Activated B cell treated with CpG ODN at 0.5 μM for 24 hours (primary cell): Measurements from ENCODE around the gene OR11A1. TPM values are rescaled to one million over a fixed set of nuclear protein-coding genes. Genes with fewer than 3 reads are reported as not detected.

Experiments
- ATAC-seq: fragments of 200-7000 bp; cut with Tn5 transposase; one replicate; pipeline ENCODE4 v1.10.0; 2021; ENCODE audit warnings: low read depth, mild to moderate bottlenecking, moderate library complexity
- CTCF ChIA-PET: fragments of 350-600 bp; sonication (Branson Sonifier 250); formaldehyde crosslinking; loops from one replicate; lab custom pipeline; 2021; ENCODE audit warnings: antibody characterized with exemption; lab: Charles Lee
- POLR2A ChIA-PET: fragments of 350-600 bp; sonication (Branson Sonifier 250); formaldehyde crosslinking; loops from one replicate; lab custom pipeline; 2021; ENCODE audit warnings: antibody characterized with exemption; lab: Charles Lee
- DNase-seq: peaks from one replicate; pipeline ENCODE4 v3.0.0; 2022
- H3K27ac Mint-ChIP-seq: one replicate; pipeline ENCODE4 v1.8.0; 2020; ENCODE audit warnings: mixed read lengths
- H3K27me3 Mint-ChIP-seq: one replicate; pipeline ENCODE4 v1.8.0; 2021; ENCODE audit warnings: mixed read lengths
- H3K36me3 Mint-ChIP-seq: one replicate; pipeline ENCODE4 v1.8.0; 2021; ENCODE audit warnings: low read depth, mixed read lengths
- H3K4me1 Mint-ChIP-seq: one replicate; pipeline ENCODE4 v1.8.0; 2021; ENCODE audit warnings: mixed read lengths
- H3K4me3 Mint-ChIP-seq: one replicate; pipeline ENCODE4 v1.8.0; 2020; ENCODE audit warnings: mild to moderate bottlenecking, mixed read lengths
- H3K9me3 Mint-ChIP-seq: one replicate; pipeline ENCODE4 v1.8.0; 2020; ENCODE audit warnings: mixed read lengths
- intact Hi-C: fragments of 100-400 bp; cut with micrococcal nuclease; formaldehyde crosslinking; loops from one replicate; pipeline ENCODE4 v1.15.1; 2024
- total RNA-seq: library from RNA; stranded (reverse); gene quantifications from 2 replicates; pipeline ENCODE4 v1.2.3, GENCODE V29; 2022
- TF ChIP-seq, protein P1 (sequence below): fragments of 200-600 bp; IDR thresholded peaks from one replicate; pipeline ENCODE4 v1.8.0; 2022; ENCODE audit warnings: antibody characterized with exemption, mild to moderate bottlenecking

The OR11A1 gene
- total RNA-seq, 1 donor from 2014 or later, result not detected

DNA sequence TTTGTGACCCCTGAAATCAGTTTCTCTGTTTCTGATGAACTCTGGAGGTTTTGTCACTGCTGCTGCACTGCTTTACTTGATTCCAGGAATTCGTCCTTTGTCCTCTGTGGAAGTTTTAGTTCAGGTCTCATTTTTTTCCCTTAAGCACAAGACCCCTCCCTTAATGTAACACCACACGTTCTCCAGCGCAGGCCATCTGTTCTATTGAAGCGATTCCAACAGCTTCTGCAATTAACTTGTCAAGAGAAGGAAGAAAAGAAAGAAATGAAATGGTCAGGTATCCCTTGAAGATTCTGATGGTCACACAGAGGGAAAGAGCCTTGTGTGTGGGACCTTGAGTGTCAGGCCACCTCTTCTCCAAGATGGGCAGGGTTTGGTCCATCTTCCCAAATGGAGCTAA is 38.7 kb upstream of the OR11A1 start:
- Mint-ChIP-seq H3K4me3 (no peak overlapping the region), H3K4me1 (no peaks in the 10 kb centered on the region), H3K36me3 (no peaks in the 10 kb centered on the region), H3K27ac (no peak overlapping the region), H3K27me3 (peaks cover 20% of the 10 kb centered on the region), H3K9me3 (no peaks in the 10 kb centered on the region)
- no peak for DNase-seq
- ATAC-seq, result no peak
- CTCF ChIA-PET, result no interaction called here
- TF ChIP-seq, protein P1, sequence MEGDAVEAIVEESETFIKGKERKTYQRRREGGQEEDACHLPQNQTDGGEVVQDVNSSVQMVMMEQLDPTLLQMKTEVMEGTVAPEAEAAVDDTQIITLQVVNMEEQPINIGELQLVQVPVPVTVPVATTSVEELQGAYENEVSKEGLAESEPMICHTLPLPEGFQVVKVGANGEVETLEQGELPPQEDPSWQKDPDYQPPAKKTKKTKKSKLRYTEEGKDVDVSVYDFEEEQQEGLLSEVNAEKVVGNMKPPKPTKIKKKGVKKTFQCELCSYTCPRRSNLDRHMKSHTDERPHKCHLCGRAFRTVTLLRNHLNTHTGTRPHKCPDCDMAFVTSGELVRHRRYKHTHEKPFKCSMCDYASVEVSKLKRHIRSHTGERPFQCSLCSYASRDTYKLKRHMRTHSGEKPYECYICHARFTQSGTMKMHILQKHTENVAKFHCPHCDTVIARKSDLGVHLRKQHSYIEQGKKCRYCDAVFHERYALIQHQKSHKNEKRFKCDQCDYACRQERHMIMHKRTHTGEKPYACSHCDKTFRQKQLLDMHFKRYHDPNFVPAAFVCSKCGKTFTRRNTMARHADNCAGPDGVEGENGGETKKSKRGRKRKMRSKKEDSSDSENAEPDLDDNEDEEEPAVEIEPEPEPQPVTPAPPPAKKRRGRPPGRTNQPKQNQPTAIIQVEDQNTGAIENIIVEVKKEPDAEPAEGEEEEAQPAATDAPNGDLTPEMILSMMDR, result no peak
- intact Hi-C loops, result no loop called here
- POLR2A ChIA-PET, result no interaction called here

DNA sequence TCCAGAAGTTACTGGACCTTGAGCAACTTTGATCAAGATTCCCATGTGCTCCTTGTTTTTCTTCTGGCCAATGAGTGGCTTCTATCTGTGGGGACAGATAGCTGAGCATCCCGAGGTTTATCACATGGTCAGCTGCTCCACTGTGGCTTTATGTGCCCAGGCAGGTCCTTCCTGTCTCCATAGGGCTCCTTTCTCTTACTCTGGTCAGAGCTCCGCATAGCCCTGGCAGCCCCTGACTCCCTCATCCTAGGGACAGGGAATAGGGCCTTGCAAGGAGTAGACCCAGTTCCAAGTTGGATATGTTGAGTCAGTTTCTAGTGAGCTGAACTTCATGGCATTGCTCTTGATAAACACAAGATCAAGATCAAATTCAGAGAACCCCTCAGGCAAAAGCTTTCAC is 37.3 kb upstream of the OR11A1 start:
- Mint-ChIP-seq H3K27ac (no peak overlapping the region), H3K9me3 (no peaks in the 10 kb centered on the region), H3K4me1 (no peaks in the 10 kb centered on the region), H3K4me3 (no peak overlapping the region), H3K27me3 (peaks cover 20% of the 10 kb centered on the region), H3K36me3 (no peaks in the 10 kb centered on the region)
- intact Hi-C loops, result no loop called here
- ChIA-PET CTCF (no interaction called here), POLR2A (no interaction called here)
- TF ChIP-seq, protein P1, result no peak
- no peak for ATAC-seq
- DNase-seq, result no peak

DNA sequence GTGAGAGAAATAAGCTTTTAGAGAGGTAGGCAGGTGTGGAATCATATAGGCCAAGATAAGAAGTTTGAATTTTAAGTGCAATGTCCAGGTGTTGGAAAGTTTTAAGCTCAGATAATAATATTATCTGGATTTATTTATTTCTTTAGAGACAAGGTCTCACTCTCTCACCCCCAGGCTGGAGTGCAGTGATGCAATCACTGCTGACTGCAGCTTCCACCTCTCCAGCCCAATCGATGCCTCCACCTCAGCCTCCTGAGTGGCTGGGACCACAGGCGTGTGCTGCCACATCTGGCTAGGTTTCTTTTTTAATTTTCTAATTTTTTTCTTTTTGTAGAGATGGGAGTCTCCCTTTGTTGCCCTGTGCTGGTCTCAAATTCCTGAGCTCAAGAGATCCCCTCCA is 36.4 kb upstream of the OR11A1 start:
- Mint-ChIP-seq H3K4me1 (no peaks in the 10 kb centered on the region), H3K27ac (no peak overlapping the region), H3K36me3 (no peaks in the 10 kb centered on the region), H3K9me3 (no peaks in the 10 kb centered on the region), H3K4me3 (no peak overlapping the region), H3K27me3 (peaks cover 16% of the 10 kb centered on the region)
- ATAC-seq (no peak), DNase-seq (no peak)
- CTCF ChIA-PET, result no interaction called here
- intact Hi-C loops, result no loop called here
- POLR2A ChIA-PET, result no interaction called here
- TF ChIP-seq, protein P1, result no peak

DNA sequence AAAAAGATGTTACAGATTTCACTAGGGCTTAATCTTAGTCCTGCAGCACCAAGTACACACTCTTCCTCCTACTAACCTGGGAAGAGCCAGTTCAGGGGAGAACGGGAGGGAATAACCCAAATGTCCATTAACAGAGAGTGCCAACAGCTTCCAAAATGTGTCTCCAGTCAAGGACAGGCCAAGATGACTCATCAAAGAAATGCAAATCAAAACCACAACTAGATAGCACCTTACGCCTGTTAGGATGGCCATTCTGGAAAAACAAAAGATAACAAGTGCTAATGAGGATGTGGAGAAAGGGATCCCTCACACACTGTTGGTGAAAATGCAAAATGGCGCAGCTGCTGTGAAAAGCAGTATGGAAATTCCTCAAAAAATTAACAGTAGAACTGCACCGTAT is 34.7 kb upstream of the OR11A1 start:
- intact Hi-C loops, result no loop called here
- CTCF ChIA-PET, result no interaction called here
- H3K27ac Mint-ChIP-seq, result no peak overlapping the region
- POLR2A ChIA-PET, result no interaction called here
- no peaks in the 10 kb centered on the region for H3K4me1 Mint-ChIP-seq
- H3K27me3 Mint-ChIP-seq, result peaks cover 8% of the 10 kb centered on the region
- TF ChIP-seq, protein P1, result no peak
- no peaks in the 10 kb centered on the region for H3K9me3 Mint-ChIP-seq
- no peak for DNase-seq
- no peak overlapping the region for H3K4me3 Mint-ChIP-seq
- no peaks in the 10 kb centered on the region for H3K36me3 Mint-ChIP-seq
- no peak for ATAC-seq

DNA sequence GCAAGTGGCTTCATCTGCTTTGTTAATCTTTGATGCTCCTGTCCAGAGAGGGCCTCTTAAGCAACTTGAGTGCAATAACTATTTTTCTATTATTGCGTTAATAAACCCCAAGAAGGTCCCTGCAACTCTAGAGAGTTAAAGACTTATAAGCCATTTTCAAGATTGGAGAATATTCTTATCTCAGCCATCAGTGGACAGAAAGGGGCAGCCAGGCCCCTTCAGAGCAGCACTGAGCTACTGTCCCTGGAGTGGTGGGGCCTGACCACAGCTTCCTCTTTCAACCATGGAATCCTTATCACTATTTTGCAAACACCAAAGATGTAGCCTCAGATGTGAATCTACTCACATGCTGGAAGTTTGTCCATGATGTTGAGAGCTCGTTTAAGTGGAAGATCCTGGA is 33.7 kb upstream of the OR11A1 start:
- no peaks in the 10 kb centered on the region for H3K4me1 Mint-ChIP-seq
- ChIA-PET POLR2A (no interaction called here), CTCF (no interaction called here)
- peaks cover 11% of the 10 kb centered on the region for H3K27me3 Mint-ChIP-seq
- TF ChIP-seq, protein P1, result no peak
- no peak for ATAC-seq
- H3K9me3 Mint-ChIP-seq, result no peaks in the 10 kb centered on the region
- DNase-seq, result no peak
- no peak overlapping the region for H3K4me3 Mint-ChIP-seq
- H3K36me3 Mint-ChIP-seq, result no peaks in the 10 kb centered on the region
- H3K27ac Mint-ChIP-seq, result no peak overlapping the region
- intact Hi-C loops, result no loop called here
